Spleen (tissue), 11 donors: Measurements from ENCODE around the gene ITGA7. TPM values are rescaled to one million over a fixed set of nuclear protein-coding genes. Genes with fewer than 3 reads are reported as not detected.
A peak's percentile ranks its signal among the peaks of the same experiment; 100 is the strongest.

ENCODE experiments used
- DNase-seq: peaks from one replicate; pipeline ENCODE4 v3.0.0-alpha.2; 2020
- H3K27ac ChIP-seq, 8 donors: fragments of 200-600 bp; sonication (generic) in 7 of 8; 1 replicate in 4 of 8; 2 replicates in 4 of 8; pipeline versions ENCODE4 v1.5.0 to v1.8.0; 2016 to 2021; ENCODE audit warnings: inconsistent platforms in 4 of 8, mild to moderate bottlenecking in 4 of 8, moderate library complexity in 1 of 8
- H3K27me3 ChIP-seq, 7 donors: fragments of 200-600 bp; sonication (generic) in 6 of 7; replicated peaks in 1 of 7; 1 replicate in 4 of 7; 2 replicates in 3 of 7; pipeline versions ENCODE4 v1.5.0 to v1.8.0; 2016 to 2021; ENCODE audit warnings: inconsistent platforms in 3 of 7, mild to moderate bottlenecking in 1 of 7
- H3K36me3 ChIP-seq, 6 donors: fragments of 200-600 bp; sonication (generic) in 5 of 6; 1 replicate in 4 of 6; 2 replicates in 2 of 6; pipeline versions ENCODE4 v1.5.0 to v1.8.0; 2016 to 2021; ENCODE audit warnings: inconsistent platforms in 2 of 6
- H3K4me1 ChIP-seq, 6 donors: fragments of 200-600 bp; sonication (generic) in 5 of 6; 1 replicate in 3 of 6; 2 replicates in 3 of 6; pipeline versions ENCODE4 v1.5.0 to v1.8.0; 2016 to 2021; ENCODE audit warnings: inconsistent platforms in 3 of 6
- H3K4me3 ChIP-seq, 8 donors: fragments of 200-600 bp; sonication (generic) in 7 of 8; 1 replicate in 4 of 8; 2 replicates in 4 of 8; pipeline versions ENCODE4 v1.5.0 to v1.8.0; 2016 to 2021; ENCODE audit warnings: inconsistent platforms in 4 of 8, mild to moderate bottlenecking in 4 of 8, moderate library complexity in 2 of 8
- H3K9me3 ChIP-seq, 8 donors: fragments of 200-600 bp; sonication (generic) in 7 of 8; 1 replicate in 4 of 8; 2 replicates in 4 of 8; pipeline versions ENCODE4 v1.5.0 to v1.8.0; 2016 to 2021; ENCODE audit warnings: inconsistent platforms in 4 of 8
- POLR2A ChIP-seq, 3 donors: fragments of 450-650 bp; IDR thresholded peaks; one replicate each; pipeline ENCODE4 v1.5.1; 2017; ENCODE audit warnings: antibody characterized with exemption in 3 of 3, mild to moderate bottlenecking in 1 of 3
- POLR2AphosphoS5 ChIP-seq, 3 donors: sonication (generic); formaldehyde crosslinking; IDR thresholded peaks; one replicate each; pipeline ENCODE4 v1.5.1; 2017; ENCODE audit warnings: antibody characterized with exemption in 3 of 3
- WGBS, 5 donors: extraction: QIAGEN DNeasy Blood & Tissue Kit in 3 of 5; methylation state at CpG; one replicate each; pipeline versions ENCODE4 v1.1.5 to v1.1.7; 2013 to 2018; 5-methylcytosine and 5-hydroxymethylcytosine counted together
- intact Hi-C: fragments of 100-400 bp; cut with DNase I; formaldehyde crosslinking; loops from one replicate; pipeline ENCODE4 v1.15.0; 2023; ENCODE audit warnings: low total_unique reads
- polyA plus RNA-seq, 3 donors: library from polyadenylated mRNA; stranded (reverse); fragments of 200-250 nt; gene quantifications; one replicate each; pipeline ENCODE4 v1.2.1, GENCODE V29; 2013
- total RNA-seq, 7 donors: library from RNA; depleted of rRNA in 3 of 7; stranded (reverse); fragments of >200 nt in 3 of 7; fragmentation: NEBNext Ultra II Directional in 4 of 7; extraction: Animal tissue kit (Norgen Biotek cat#: 25700) in 4 of 7; gene quantifications; one replicate each; pipeline versions ENCODE4 v1.1.0 to v1.2.1, GENCODE V29; 2016 to 2021
- TF ChIP-seq, protein P1 (sequence below), 11 experiments: fragments of 200-600 bp in 7 of 11; fragments of 450-650 bp in 4 of 11; sonication (generic) in 4 of 11; IDR thresholded peaks in 8 of 11; conservative IDR thresholded peaks in 3 of 11; 1 replicate in 7 of 11; 2 replicates in 4 of 11; pipeline versions ENCODE4 v1.4.0 to v1.8.0; 2016 to 2021; ENCODE audit warnings: antibody characterized with exemption in 11 of 11, inconsistent platforms in 4 of 11, mild to moderate bottlenecking in 1 of 11
- donor health status: healthy with polysubstance abuse.
- donor health status: DM: no; HTN: no; CAD: no; lungs with moderate emphysema.
- donor health status: DM: no; HTN: no; CAD: no.
- donor health status: Bipolar disorder and iron deficiency.
- donor health status: healthy.
- donor health status: DM: no; HTN: no; CAD: no.
- donor health status: DM: yes; HTN: yes; CAD: no.

ITGA7 gene
- total and polyA plus RNA-seq, 10 donors = 4.4 to 93.2 (median 19.6) TPM

DNA sequence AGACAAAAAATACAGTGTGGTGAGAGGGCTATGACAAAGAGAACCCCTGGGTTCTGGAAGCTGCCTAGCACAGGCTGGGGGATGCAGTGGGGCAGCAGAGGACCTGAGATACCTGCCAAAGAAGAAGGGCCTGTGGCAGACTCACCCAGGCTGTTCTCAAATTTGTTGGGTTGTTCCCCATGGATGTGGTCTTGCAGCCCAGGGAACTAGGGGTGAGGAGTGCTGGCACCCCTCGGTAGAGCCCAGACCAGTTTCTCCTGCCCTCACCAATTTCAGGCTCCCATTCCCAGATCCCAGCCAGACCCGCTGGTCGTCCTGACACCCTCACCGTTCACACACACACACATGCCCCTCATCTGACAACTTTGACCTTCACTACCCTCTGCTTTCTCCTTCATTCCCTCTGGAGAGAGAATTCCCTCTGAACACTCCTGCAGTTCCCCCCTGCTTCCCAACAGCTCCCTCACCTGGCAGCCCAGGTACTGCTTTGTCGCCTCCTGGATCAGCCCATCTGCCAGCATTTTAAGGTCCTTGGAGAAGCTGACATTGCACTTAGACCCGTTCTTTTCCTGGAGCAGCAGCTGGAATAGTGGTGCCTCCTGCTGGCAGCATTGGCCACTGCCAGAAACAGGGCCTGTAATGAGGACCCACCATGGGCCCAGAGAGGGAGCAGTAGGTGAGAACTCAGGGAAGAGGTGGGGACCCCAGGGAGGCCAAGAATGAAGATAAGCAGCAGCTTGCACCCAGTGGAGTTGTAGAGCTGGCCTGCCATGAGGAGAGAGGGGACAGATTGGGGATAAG is 29.3 kb upstream of the ITGA7 start:
- intact Hi-C loops = no loop called here
- peak overlapping the region in 4 of 8 donors; percentile 86 to 89 (median 88) for H3K27ac ChIP-seq
- H3K27me3 ChIP-seq = peaks cover 0 to 4% (median 0%) of the 10 kb centered on the region in 7 donors
- H3K36me3 ChIP-seq = no peaks in the 10 kb centered on the region
- WGBS, 5 donors = 48 to 65% (median 51%) methylated on average over 6 of the region's 6 CpGs
- peak; percentile 86 for DNase-seq
- H3K4me3 ChIP-seq = no peak overlapping the region
- TF ChIP-seq, protein P1, sequence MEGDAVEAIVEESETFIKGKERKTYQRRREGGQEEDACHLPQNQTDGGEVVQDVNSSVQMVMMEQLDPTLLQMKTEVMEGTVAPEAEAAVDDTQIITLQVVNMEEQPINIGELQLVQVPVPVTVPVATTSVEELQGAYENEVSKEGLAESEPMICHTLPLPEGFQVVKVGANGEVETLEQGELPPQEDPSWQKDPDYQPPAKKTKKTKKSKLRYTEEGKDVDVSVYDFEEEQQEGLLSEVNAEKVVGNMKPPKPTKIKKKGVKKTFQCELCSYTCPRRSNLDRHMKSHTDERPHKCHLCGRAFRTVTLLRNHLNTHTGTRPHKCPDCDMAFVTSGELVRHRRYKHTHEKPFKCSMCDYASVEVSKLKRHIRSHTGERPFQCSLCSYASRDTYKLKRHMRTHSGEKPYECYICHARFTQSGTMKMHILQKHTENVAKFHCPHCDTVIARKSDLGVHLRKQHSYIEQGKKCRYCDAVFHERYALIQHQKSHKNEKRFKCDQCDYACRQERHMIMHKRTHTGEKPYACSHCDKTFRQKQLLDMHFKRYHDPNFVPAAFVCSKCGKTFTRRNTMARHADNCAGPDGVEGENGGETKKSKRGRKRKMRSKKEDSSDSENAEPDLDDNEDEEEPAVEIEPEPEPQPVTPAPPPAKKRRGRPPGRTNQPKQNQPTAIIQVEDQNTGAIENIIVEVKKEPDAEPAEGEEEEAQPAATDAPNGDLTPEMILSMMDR (IDR thresholded peaks at IDR 0.05 in 8 of 11, conservative IDR thresholded peaks at IDR 0.05 in 3 of 11) = peak; percentile 60 to 86 (median 79)
- TF ChIP-seq POLR2A (IDR thresholded peaks at IDR 0.05) = no peak
- TF ChIP-seq POLR2AphosphoS5 (IDR thresholded peaks at IDR 0.05) = peak in 1 of 3 donors; percentile 30
- no peaks in the 10 kb centered on the region for H3K9me3 ChIP-seq
- peaks cover 12 to 35% (median 20%) of the 10 kb centered on the region in 6 donors for H3K4me1 ChIP-seq

- Histone ChIP-seq H3K36me3 (no peaks in the 10 kb centered on the region), H3K4me1 (peaks cover 12 to 41% (median 26%) of the 10 kb centered on the region in 6 donors), H3K4me3 (no peak overlapping the region), H3K27ac (no peak overlapping the region), H3K27me3 (no peaks in the 10 kb centered on the region), H3K9me3 (no peaks in the 10 kb centered on the region)
- DNase-seq = no peak
- TF ChIP-seq POLR2A (IDR thresholded peaks at IDR 0.05) (no peak), POLR2AphosphoS5 (IDR thresholded peaks at IDR 0.05) (no peak)
- TF ChIP-seq, protein P1 (IDR thresholded peaks at IDR 0.05 in 8 of 11, conservative IDR thresholded peaks at IDR 0.05 in 3 of 11) = no peak
- 65 to 83% (median 76%) methylated on average over 3 of the region's 3 CpGs for WGBS, 5 donors
- intact Hi-C loops = no loop called here
Measured at GRCh38 chr12:55736076-55736475, 28.4 kb upstream of the ITGA7 start.

GRCh38 chr12:55734595-55734994 is 26.9 kb upstream of the ITGA7 start:
- no peak for DNase-seq
- H3K27ac ChIP-seq = no peak overlapping the region
- no peak overlapping the region for H3K4me3 ChIP-seq
- no peaks in the 10 kb centered on the region for H3K27me3 ChIP-seq
- 80 to 100% (median 92%) methylated on average over 2 to 3 of the region's 3 CpGs for WGBS, 5 donors
- H3K4me1 ChIP-seq = peaks cover 19 to 56% (median 41%) of the 10 kb centered on the region in 6 donors
- no peak for TF ChIP-seq POLR2AphosphoS5 (IDR thresholded peaks at IDR 0.05)
- TF ChIP-seq, protein P1 (IDR thresholded peaks at IDR 0.05 in 8 of 11, conservative IDR thresholded peaks at IDR 0.05 in 3 of 11) = no peak
- TF ChIP-seq POLR2A (IDR thresholded peaks at IDR 0.05) = no peak
- H3K9me3 ChIP-seq = no peaks in the 10 kb centered on the region
- H3K36me3 ChIP-seq = no peaks in the 10 kb centered on the region
- intact Hi-C loops = no loop called here

DNA sequence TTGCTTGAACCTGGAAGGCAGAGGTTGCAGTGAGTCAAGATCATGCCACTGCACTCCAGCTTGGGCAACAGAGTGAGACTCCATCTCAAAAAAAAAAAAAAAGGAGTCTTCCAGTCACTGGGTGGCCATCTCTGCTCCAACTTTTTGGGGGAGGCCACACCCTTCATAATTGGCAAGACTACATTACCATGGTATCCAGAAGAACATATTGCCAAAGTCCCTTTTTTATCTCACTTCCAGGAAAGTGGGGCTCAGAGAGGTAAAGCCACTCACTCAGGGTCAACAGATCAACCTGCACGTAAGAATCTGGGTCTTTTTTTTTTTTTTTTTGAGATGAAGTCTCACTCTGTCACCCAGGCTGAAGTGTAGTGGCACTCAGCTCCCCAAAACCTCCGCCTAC is 26.2 kb upstream of the ITGA7 start:
- Histone ChIP-seq H3K36me3 (no peaks in the 10 kb centered on the region), H3K27ac (no peak overlapping the region), H3K9me3 (no peaks in the 10 kb centered on the region), H3K27me3 (no peaks in the 10 kb centered on the region), H3K4me3 (no peak overlapping the region), H3K4me1 (peaks cover 19 to 58% (median 43%) of the 10 kb centered on the region in 6 donors)
- WGBS, 5 donors = 71 to 89% (median 82%) methylated on average over 2 of the region's 2 CpGs
- TF ChIP-seq POLR2A (IDR thresholded peaks at IDR 0.05) = no peak
- TF ChIP-seq, protein P1 (IDR thresholded peaks at IDR 0.05 in 8 of 11, conservative IDR thresholded peaks at IDR 0.05 in 3 of 11) = no peak
- TF ChIP-seq POLR2AphosphoS5 (IDR thresholded peaks at IDR 0.05) = no peak
- intact Hi-C loops = no loop called here
- no peak for DNase-seq
